Smooth muscle cell (in vitro differentiated cells): Measurements from ENCODE around the gene KRT23. TPM values are rescaled to one million over a fixed set of nuclear protein-coding genes. Genes with fewer than 3 reads are reported as not detected.

Experiments
- DNase-seq: peaks from one replicate; lab custom pipeline; 2025; ENCODE audit not compliant: unreplicated experiment; lab: John Stamatoyannopoulos, UW
- H2AFZ ChIP-seq: fragments of 200-600 bp; sonication (generic); 2 replicates; pipeline ENCODE4 v1.6.0; 2016; ENCODE audit warnings: antibody characterized with exemption, low read depth, mild to moderate bottlenecking
- H3F3A ChIP-seq: fragments of 200-600 bp; sonication (generic); 2 replicates; pipeline ENCODE4 v1.6.0; 2017; ENCODE audit warnings: antibody characterized with exemption, low read depth
- H3K27ac ChIP-seq: fragments of 200-600 bp; sonication (generic); 2 replicates; pipeline ENCODE4 v1.5.1; 2016; ENCODE audit warnings: low read depth, mild to moderate bottlenecking
- H3K27me3 ChIP-seq: fragments of 200-600 bp; sonication (generic); 2 replicates; pipeline ENCODE4 v1.6.1; 2016; ENCODE audit warnings: low read depth, mild to moderate bottlenecking
- H3K36me3 ChIP-seq: fragments of 200-600 bp; sonication (generic); 2 replicates; pipeline ENCODE4 v1.5.1; 2016; ENCODE audit warnings: low read depth
- H3K4me1 ChIP-seq: fragments of 200-600 bp; sonication (generic); 2 replicates; pipeline ENCODE4 v1.5.1; 2016; ENCODE audit warnings: low read depth
- H3K4me2 ChIP-seq: fragments of 200-600 bp; sonication (generic); 2 replicates; pipeline ENCODE4 v1.6.0; 2016; ENCODE audit warnings: mild to moderate bottlenecking
- H3K4me3 ChIP-seq: fragments of 200-600 bp; sonication (generic); 2 replicates; pipeline ENCODE4 v1.5.1; 2016; ENCODE audit warnings: mild to moderate bottlenecking
- H3K79me2 ChIP-seq: fragments of 200-600 bp; sonication (generic); 2 replicates; pipeline ENCODE4 v1.6.0; 2016; ENCODE audit warnings: low read depth, mild to moderate bottlenecking
- H3K9ac ChIP-seq: fragments of 200-600 bp; sonication (generic); 2 replicates; pipeline ENCODE4 v1.6.0; 2016; ENCODE audit warnings: low read depth
- H3K9me3 ChIP-seq: fragments of 200-600 bp; sonication (generic); replicated peaks from 2 replicates; pipeline ENCODE4 v1.5.1; 2016; ENCODE audit warnings: low read depth
- H4K20me1 ChIP-seq: fragments of 200-600 bp; sonication (generic); 2 replicates; pipeline ENCODE4 v1.6.0; 2016; ENCODE audit warnings: low read depth
- CTCF ChIP-seq: fragments of 200-600 bp; sonication (generic); IDR thresholded peaks from 2 replicates; pipeline ENCODE4 v1.5.1; 2017; ENCODE audit warnings: borderline replicate concordance, mild to moderate bottlenecking, antibody characterized with exemption; ENCODE audit not compliant: insufficient read depth, poor library complexity, severe bottlenecking
- WGBS: methylation state at CpG from one replicate; pipeline ENCODE4 v1.1.7; 2016; ENCODE audit warnings: low lambda C conversion rate; 5-methylcytosine and 5-hydroxymethylcytosine counted together
- polyA plus RNA-seq: library from polyadenylated mRNA; unstranded; fragments of >200 nt; fragmentation: Nextera tagmentation; extraction: Ambion mirVana; gene quantifications from 2 replicates; pipeline ENCODE4 v1.2.1, GENCODE V29; 2016
- total RNA-seq: library from RNA; depleted of rRNA; stranded (reverse); fragments of >200 nt; gene quantifications from 2 replicates; pipeline ENCODE4 v1.2.3, GENCODE V29; 2014

KRT23 gene
- total and polyA plus RNA-seq, 2 experiments from 2014 or later: 14.4 to 46.3 TPM

DNA sequence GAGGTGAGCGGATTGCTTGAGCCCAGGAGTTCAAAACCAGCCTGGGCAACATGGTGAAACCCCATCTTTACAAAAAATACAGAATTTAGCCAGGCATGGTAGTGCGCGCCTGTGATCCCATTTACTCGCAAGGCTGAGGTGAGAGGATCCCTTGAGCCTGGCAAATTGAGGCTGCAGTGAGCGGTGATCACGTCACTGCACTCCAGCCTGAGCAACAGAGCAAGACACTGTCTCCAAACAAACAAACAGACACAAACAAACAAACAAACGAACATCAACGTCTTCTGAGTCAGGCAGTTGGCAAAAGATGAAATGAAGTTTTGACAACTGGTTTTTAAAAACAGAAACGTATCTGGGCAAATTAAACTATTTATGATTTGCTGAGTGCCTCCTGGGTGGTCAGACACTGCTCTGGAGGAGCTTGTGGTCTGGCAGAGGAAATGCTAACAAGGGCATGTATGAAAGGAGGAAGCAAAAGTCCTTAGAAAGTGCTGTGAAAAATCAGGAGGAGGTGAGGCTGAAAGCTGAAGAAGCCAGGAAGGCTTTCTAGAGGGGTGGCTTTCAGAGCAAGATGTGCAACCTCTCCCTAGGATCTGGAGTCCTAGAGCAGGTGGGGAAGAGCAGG lies 42.2 kb downstream of the KRT23 start:
- TF ChIP-seq CTCF: no peak
- H2AFZ ChIP-seq: no peak overlapping the region
- no peak overlapping the region for H3K27ac ChIP-seq
- peaks cover 11% of the 10 kb centered on the region for H3K27me3 ChIP-seq
- H3K4me2 ChIP-seq: no peak overlapping the region
- H4K20me1 ChIP-seq: no peaks in the 10 kb centered on the region
- no peak overlapping the region for H3K4me3 ChIP-seq
- H3K9ac ChIP-seq: no peak overlapping the region
- H3K79me2 ChIP-seq: no peaks in the 10 kb centered on the region
- no peaks in the 10 kb centered on the region for H3F3A ChIP-seq
- H3K36me3 ChIP-seq: no peaks in the 10 kb centered on the region
- 80% methylated on average over 9 of the region's 9 CpGs for WGBS
- DNase-seq: no peak
- no peaks in the 10 kb centered on the region for H3K9me3 ChIP-seq
- no peaks in the 10 kb centered on the region for H3K4me1 ChIP-seq

- no peaks in the 10 kb centered on the region for H4K20me1 ChIP-seq
- no peak overlapping the region for H2AFZ ChIP-seq
- WGBS: 83% methylated on average over 2 of the region's 2 CpGs
- no peak for DNase-seq
- H3K9me3 ChIP-seq: no peaks in the 10 kb centered on the region
- H3K79me2 ChIP-seq: no peaks in the 10 kb centered on the region
- H3K36me3 ChIP-seq: no peaks in the 10 kb centered on the region
- H3K27ac ChIP-seq: no peak overlapping the region
- no peaks in the 10 kb centered on the region for H3F3A ChIP-seq
- no peak overlapping the region for H3K4me2 ChIP-seq
- no peaks in the 10 kb centered on the region for H3K4me1 ChIP-seq
- TF ChIP-seq CTCF: no peak
- no peak overlapping the region for H3K9ac ChIP-seq
- H3K27me3 ChIP-seq: peaks cover 29% of the 10 kb centered on the region
- H3K4me3 ChIP-seq: no peak overlapping the region
Observed at GRCh38 chr17:40888196-40888720, 49.2 kb downstream of the KRT23 start.

DNA sequence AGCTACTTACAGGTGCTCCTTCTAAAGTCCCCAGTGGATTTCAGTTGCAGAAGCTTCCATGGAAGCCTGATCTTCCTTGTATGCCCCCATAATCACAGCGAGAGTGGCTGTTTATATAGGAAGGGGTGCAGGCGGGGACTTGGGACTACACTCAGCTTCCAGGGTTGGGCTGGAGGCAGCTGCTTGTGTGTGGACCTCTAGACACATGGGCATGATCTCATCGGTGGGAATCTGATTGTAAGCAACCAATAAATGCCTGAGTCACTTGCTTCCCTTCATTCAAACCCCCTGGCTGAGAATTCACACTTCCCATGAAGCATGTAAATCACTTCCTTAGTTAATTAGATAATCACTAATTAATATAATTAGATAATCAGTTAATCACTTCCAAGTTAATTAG lies 51.4 kb downstream of the KRT23 start:
- H3K36me3 ChIP-seq: no peaks in the 10 kb centered on the region
- no peaks in the 10 kb centered on the region for H3K79me2 ChIP-seq
- no peak overlapping the region for H3K9ac ChIP-seq
- H3K27ac ChIP-seq: no peak overlapping the region
- no peaks in the 10 kb centered on the region for H3K9me3 ChIP-seq
- peaks cover 29% of the 10 kb centered on the region for H3K27me3 ChIP-seq
- DNase-seq: no peak
- no peak overlapping the region for H3K4me2 ChIP-seq
- H4K20me1 ChIP-seq: no peaks in the 10 kb centered on the region
- H3K4me1 ChIP-seq: no peaks in the 10 kb centered on the region
- no peak for TF ChIP-seq CTCF
- no peaks in the 10 kb centered on the region for H3F3A ChIP-seq
- no peak overlapping the region for H3K4me3 ChIP-seq
- H2AFZ ChIP-seq: no peak overlapping the region
- WGBS: 62% methylated on average over 3 of the region's 3 CpGs
